ENCODE results near the gene TLX1.

Gene TLX1

DNA sequence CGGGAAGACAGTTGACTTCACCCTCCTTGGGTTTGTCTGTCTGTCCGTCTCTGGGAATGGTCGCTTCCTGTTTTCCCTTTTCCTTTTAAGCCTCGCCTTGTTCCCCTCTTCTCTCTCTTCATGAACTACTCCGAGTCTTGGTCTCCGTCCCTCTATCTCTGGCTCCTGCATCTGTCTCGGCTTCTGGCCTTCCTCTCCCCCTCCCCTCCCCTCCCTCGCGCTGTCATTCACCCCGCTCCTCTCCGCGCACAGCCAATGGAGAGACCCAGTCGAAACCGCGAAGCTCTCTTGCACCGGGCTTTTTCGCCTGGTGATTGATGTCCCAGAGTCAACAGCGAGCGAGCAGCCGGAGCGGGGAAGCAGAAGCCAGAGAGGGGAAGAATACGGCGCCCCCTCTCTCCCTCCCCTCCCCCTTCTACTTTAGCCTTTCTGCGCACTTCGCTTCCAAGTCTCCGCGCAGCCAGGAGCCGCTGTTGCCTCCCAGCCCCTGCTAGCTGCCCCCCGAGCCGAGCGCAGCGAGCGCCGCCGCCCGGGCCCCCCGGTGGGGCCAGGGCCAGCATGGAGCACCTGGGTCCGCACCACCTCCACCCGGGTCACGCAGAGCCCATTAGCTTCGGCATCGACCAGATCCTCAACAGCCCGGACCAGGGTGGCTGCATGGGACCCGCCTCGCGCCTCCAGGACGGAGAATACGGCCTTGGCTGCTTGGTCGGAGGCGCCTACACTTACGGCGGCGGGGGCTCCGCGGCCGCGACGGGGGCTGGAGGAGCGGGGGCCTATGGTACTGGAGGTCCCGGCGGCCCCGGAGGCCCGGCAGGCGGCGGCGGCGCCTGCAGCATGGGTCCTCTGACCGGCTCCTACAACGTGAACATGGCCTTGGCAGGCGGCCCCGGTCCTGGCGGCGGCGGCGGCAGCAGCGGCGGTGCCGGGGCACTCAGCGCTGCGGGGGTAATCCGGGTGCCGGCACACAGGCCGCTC lies at the start of gene TLX1:
TLX1 (plus strand) TSS at position 317 of the 978 bp plus-strand sequence; CDS start at position 559, 242 bp downstream.
- no peak for FAIRE-seq

- FAIRE-seq = no peak
These were observed 45.3 kb upstream of the TLX1 start for GRCh38 chr10:101085846-101086245.

DNA sequence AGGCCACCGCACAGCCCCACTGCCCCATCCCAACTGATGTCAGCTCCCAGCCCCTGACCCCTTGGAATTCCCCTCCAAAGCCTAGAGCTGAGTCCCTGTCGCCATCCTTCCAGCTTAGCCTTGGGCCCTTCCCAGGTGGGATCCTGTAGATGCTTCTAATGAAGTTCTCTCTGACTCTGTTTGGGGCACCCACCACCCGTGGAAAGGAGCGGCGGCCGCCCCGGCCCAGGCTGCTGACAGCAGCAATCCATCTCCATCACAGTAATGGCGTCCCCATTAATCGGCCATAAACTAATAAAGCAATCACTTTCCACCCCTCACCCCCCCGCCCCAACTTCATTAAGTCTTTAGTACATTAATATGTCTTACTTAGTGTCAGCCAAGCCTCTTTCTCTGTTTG lies 43.7 kb upstream of the TLX1 start:
- no peak for FAIRE-seq

DNA sequence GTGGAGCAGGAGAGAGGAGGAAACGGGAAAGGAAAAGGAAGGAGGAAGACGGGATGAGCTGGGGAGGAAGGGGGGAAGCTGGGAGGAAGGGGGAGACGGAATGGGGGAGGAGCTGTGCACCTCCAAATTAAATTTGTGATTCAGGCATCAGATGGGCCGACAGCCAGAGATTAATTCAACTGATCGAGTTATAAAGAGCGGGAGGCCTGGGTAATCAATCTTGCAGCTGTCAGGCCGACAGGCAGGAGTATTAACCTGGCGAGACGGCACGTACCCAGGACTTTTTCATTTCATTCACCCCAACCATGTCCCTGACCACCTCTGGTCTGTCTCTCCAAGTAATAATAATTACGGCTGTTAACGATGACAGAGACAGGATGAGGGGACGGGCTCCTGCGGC lies 43.1 kb upstream of the TLX1 start:
- no peak for FAIRE-seq

- FAIRE-seq = no peak
These were observed 41.4 kb upstream of the TLX1 start for GRCh38 chr10:101089520-101090299.

DNA sequence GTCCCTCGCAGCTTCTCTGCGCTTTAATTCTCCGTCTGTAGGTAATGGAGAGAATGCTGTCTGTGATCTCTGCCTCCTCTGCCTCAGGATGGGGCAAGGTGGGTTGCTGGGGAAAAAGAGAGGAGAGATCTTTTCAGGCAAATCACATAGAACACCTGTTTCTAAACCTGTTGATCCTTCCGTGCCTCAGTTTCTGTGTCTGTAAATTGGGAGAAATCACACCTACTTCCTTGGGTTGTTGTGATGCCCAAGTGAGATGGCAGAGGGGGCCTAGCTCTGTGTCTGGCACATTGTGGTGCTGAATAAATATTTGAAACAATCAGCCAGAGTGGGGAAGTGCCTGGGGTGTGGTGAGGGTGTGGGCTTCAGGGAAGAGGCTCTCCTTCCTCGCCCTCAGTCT lies 40.5 kb upstream of the TLX1 start:
- no peak for FAIRE-seq

GRCh38 chr10:101091546-101092290 lies 39.4 kb upstream of the TLX1 start:
- no peak for FAIRE-seq

- FAIRE-seq = no peak
These were observed 38.2 kb upstream of the TLX1 start for GRCh38 chr10:101092881-101093354.

GRCh38 chr10:101094121-101094879 lies 36.8 kb upstream of the TLX1 start:
- FAIRE-seq = no peak

DNA sequence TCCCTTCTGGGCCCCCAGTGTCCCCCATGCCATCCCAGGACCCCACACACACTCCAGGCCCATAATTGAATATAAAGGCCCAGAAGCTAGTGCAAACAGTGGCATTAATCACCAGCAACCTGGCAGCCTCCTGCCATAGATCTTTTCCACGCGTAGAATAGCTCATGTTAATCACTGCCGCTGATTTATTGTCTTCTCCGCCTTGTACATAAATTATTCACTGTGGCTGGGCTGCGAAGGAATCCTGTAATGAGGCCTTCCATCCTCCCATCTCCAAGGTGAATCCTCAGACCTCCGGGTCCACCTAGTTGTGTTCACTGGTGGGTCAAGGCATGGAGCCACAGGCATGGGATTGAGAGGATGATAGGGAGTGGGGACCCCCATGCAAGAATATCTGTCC lies 36.1 kb upstream of the TLX1 start:
- FAIRE-seq = no peak

DNA sequence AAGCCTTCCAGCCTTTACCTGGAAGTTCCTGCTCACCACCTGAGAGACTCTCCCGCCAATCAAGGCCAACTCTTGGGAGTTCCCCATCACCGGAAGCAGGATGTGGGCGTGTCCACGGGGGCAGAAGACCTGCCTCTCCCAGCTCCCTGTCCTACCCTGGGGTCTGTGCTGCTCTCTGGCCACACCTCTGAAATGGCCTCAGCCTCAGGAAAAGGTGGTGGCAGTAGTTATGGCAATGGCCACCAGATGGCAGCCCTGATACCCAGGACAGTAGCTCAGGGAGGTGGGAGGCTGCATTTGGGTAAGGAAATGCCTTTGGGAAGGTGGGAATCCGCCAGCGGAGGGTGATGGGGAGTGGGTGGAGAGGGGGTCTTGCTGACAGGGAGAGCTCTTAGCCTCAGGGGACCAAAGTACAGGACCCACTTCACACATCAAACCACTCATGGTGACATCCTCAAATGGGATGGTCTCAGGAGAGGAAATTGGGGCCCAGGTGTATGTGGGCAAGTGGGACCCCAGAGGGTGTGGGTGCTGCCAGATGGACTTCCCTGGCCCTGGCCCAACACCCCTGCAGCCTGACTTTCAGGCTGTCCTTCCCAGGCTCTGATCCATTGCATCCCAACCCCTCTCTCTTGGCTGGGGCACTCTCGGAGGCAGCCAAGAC lies 35.4 kb upstream of the TLX1 start:
- no peak for FAIRE-seq

DNA sequence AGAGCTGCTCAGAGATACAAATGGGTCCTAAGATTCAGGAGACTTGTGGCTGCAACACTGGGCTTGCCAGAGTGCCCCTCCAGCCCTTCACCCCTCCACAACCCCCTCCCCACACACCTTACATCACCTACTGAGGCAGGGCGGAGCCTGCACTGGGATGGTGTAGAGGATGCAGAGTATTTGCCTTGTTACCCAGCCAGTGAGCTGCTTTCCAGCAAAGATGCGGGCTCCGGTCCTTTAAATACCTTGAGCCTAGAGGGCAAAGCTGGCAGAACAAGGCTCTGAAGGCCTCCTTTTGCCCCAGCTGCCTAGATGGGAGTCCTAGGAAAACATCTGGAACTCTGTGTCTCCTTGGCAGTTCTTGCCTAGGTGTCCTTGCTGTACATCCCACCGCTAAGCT lies 34.7 kb upstream of the TLX1 start:
- no peak for FAIRE-seq

GRCh38 chr10:101097881-101098280 lies 33.2 kb upstream of the TLX1 start:
- no peak for FAIRE-seq

DNA sequence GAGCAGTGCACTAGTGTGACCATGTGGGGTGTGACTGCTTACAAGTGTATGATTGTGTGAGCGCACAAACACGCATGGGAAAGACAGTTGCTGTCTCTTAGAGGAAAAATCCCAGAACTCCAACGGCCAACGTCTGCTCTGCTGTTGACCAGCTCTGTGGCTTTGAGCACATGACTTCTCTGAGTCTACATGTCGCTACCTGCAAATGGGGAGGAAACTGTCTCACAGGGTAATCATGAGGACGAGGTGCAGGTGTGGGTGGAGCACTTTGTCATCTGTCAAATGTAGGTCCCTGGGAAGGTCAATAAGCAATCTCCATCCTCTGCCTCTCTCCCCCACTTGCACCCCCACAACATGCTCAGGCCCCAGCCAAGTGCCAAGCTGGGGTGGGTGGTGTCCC lies 31.2 kb upstream of the TLX1 start:
- no peak for FAIRE-seq

DNA sequence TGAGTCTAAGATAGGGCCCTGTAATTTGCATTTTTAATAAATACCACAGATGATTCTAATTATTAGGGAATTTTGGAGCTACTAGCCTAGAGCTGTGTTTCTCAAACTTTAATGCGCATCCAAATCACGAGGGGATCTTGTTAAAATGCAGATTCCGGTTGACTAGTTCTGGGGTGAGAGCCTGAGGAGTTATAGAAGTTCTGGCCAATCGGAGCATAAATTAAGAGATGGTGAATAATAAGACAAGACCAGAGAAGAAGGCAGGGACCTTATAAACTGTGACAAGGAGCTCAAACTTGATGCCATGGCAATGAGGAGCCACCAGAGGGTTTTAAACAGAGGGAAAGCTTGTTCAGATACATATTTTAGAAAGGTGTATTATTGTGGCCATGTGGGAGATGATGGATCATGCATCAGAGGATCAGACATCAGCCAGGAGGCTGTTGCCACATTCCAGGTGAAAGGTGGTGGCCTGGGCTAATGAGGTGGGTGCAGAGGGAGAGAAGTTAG lies 29.7 kb upstream of the TLX1 start:
- no peak for FAIRE-seq

GRCh38 chr10:101103430-101103829 lies 27.7 kb upstream of the TLX1 start:
- no peak for FAIRE-seq

DNA sequence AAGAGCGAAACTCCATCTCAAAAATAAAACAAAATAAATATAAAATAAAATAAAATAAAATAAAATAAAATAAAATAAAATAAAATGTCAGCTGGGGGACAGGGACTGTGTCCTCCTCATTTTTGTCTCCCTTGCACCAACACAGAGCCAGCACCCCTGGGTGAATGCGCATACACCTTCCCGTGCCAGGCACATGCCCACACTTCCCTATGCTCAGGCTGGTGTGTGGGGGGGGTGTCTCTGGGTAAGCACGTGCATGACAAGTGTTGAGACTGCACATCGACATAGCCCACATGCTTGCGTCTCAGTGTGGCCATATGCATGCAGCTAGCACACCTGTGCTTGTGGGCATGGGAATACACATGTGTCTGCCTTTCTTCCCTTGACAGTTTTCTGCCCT lies 24.7 kb upstream of the TLX1 start:
- no peak for FAIRE-seq

DNA sequence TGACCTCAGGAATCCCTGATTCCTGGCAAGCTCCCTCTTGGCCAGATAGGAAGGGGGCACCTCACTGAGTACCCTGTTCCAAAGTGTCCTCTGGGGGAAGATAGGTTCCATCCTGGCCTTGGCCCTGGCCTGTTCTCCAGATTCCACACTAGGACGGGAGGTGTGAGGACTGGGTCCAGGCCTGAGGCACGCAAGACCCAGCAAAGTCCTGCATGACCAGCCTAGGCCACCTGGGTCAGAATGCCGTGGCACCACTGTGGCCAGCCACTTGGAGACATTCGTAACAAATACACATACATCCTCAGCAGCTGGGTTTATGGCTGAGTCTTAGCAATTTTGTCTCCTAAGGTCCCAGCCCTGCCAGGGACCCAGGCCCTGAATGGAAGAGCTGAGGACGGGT lies 23.3 kb upstream of the TLX1 start:
- no peak for FAIRE-seq

- no peak for FAIRE-seq
These were observed 20.1 kb upstream of the TLX1 start for GRCh38 chr10:101110856-101111523.

DNA sequence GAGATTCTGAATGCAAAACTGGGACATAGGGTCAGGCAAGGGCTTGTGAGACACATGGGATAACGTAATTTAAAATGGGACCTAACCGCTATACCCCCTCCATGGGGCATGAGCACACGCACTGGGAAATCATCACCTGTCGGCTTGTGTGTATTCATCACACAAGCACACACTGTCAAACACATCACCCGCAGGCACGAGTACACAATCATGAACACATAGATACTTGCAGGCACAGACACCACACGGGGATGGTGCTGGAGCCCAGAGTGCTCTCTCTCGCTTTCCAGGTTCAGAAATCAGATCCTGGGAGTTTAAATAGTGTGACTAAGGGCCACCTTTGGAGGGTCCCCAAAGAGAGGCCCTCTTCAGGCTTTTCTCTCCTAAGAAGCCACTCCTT lies 19.6 kb upstream of the TLX1 start:
- FAIRE-seq = no peak
